GM18909 (cell line): ENCODE results near the gene KCNAB2.
"Not testable (repeated sequence)": the region's sequence is repeated elsewhere in the genome, so short reads cannot be mapped to it uniquely, and the experiment has no call there.

ENCODE experiments used
- ATAC-seq: cut with Tn5 transposase; IDR thresholded peaks from one replicate; pipeline ENCODE4 v1.9.1; 2021; ENCODE audit warnings: mild to moderate bottlenecking; ENCODE audit not compliant: unreplicated experiment, poor library complexity

The KCNAB2 gene

DNA sequence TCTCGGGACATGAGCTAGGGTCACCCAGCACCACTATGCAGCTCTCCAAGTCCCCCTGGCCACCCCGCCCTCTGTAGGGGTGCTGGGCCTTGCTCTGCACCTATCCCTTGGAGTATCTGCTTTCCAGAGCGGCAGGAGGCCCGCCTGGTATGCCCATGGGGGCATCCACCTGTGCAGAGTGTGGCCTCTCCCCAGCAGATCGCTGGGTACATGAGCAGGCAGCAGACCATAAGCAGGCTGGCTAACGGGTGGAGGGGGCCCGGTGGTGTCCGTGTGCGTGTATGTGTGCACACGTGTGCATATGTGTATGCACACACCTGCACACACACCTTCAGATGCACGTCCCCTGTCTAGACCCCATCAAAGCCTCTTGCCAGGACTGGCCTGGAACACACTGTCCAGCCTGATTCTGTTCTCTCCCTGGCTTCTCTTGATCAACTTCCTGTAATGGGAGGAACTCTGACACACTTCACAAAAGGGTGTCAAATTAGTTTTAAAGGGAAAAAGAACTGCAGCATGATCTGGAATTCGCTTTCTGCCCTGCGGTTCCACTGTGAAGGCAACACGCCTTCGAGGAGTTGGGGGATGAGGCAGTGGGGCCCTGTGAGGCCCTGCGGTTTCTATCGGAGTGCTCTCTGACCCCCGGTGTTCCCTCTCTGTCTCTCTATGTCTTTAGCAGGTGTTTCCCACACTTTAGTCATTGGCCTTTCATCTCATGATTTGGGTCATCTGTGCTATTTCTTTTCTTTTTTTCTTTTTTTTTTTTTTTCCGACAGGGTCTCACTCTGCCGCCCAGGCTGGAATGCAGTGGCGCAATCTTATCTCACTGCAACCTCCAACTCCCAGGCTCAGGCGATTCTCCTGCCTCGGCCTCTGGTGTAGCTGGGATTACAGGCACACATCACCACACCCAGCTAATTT is 36.3 kb upstream of the KCNAB2 start:
- ATAC-seq = no peak

DNA sequence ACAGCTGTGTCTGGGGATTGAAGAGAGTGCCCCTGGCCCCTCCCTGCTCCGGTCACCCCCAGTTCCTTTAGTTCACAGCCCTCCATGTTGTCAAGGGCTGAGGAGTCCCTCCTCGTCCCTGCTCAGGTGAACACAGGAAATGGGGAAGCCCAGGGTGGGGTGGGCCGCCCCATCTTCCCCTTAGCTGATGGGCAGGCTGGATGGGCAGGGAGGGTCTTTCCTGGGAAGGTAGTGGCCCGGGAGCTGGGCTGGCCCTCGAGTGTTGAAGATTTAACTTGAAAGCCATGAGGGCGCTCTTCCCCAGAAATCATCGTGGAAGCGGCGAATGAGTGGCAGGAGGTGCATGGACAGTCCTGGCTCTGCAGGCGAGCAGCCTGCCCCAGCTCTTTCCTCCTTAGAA is 35.1 kb upstream of the KCNAB2 start:
- no peak for ATAC-seq

DNA sequence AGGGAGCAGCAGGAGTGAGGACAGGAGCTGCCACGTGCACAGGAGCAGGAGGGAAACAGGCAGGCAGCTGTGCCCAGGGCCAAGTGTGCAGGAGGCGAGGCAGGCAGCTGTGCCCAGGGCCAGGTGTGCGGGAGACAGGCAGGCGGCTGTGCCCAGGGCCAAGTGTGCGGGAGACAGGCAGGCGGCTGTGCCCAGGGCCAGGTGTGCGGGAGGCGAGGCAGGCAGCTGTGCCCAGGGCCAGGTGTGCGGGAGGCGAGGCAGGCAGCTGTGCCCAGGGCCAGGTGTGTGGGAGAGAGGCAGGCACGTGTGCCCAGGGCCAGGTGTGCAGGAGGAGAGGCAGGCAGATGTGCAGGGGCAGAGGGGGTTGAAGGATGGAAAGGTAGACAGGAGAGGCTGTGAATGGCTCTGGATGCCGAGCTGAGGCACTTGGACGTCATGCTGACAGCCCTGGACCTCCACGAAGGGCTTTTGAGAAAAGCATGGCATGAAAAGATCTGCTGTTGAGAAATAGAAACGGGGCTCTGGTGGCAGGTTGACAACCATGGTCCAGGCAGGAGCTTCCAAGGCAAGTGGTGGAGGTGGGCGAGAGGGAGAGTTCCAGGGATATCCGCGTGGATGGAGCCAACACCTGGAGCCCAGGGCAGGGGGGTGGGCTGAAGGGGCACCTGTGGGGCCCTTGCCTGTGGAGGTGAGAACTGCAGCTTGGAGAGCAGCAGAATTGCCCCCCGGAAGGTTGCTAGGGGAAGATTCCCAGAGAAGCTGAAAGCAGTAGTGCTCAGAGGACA is 34.3 kb upstream of the KCNAB2 start:
- ATAC-seq = no peak

DNA sequence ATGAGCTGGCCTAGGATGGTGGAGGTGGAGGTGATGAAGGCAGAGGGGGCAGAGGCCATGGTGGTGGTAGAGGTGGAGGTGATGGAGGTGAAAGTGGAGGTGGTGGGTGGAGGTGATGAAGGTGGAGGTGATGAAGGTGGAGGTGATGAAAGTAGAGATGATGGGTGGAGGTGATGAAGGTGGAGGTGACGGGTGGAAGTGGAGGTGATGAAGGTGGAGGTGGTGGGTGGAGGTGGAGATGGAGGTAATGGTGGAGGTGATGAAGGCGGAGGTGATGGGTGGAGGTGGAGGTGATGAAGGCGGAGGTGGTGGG is 33.8 kb upstream of the KCNAB2 start:
- no peak for ATAC-seq

DNA sequence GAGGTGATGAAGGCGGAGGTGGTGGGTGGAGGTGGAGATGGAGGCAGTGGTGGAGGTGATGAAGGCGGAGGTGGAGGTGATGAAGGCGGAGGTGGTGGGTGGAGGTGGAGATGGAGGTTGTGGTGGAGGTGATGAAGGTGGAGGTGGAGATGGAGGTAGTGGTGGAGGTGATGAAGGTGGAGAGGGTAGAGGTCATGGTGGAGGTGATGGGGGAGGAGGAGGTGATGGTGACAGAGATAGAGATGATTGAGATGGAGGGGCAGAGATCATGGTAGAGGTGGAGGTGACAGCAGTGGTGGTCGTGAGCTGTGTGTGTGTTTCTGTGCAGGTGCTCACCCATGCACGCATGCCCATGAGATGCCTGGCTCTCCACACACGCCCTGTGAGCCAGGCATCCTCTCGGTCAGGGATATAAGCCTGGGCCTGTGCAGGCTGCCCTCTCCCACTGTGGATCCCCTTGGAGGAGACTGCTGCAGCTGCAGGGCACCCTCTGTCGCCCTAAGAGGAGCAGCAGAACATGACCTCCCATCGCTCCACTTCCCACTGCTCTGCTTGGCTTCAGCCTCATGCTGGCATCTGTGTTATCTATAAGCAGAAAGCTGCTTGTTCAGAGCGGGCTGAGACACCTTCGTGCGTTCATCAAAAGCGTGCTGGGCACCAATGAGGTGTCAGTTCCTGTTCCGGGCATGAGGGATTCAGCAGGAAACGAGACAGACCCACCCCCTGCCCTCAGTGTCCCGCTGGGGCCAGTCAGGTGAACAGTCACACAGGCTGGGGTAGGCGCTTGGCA is 33.0 kb upstream of the KCNAB2 start:
- no peak for ATAC-seq

DNA sequence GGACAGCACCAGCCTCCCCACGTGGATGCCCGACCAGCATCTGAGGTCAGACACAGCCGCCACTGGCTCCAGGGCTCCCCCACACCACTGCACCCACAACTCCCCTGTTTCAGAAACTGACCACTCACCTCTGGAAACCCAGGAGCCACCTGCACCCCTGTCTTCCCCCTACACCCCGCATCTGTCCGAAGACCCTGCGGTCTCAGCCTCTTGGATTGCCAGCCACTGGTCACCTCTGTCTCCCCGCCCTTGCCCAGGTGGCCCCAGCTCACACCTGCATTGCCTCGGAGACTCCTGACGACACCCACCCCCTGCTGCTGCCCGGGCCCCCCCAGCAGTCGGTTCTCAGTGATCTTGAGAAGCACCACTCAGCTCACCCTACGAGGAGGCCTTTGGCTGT is 32.2 kb upstream of the KCNAB2 start:
- no peak for ATAC-seq

DNA sequence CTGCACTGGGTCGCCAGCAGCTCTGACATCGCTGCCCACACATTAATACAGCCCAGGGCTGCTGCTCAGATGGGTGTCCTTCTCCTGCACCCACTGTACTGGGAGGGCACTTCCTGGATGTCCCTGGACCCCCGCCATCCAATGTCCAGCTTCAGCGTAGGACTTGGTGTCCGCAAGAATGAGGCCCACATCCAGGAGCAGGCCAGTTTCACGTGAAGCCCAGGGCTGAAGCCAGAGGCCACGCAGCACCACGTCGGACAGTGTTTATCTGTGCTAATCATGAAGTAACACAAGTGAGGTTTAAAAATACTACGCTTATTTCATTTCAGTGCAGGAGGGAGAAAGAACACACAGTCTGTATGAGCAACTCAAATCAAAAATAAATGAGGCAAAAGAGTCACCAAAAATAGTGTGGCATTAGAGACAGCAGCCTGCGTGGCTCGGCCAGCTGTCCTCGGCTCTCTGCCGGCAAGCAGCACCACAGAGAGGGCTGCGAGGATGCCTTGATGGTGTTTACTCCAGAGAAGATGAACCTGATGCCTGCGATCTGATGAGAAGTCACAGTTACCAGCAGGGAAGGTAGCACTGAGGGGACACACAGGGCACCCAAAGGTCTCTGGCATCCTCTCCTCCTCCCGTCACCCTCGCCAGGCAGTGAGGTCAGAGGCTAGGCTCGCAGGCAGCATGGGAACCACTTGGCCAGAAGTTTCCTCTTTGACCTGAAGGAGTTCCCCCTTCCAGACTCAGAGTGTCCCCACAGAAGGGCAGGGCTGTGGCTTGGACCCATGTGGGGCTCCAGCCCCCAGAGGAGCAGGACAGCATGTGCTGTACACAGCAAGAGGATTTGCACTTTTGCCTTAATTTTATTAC is 31.3 kb upstream of the KCNAB2 start:
- ATAC-seq = no peak

DNA sequence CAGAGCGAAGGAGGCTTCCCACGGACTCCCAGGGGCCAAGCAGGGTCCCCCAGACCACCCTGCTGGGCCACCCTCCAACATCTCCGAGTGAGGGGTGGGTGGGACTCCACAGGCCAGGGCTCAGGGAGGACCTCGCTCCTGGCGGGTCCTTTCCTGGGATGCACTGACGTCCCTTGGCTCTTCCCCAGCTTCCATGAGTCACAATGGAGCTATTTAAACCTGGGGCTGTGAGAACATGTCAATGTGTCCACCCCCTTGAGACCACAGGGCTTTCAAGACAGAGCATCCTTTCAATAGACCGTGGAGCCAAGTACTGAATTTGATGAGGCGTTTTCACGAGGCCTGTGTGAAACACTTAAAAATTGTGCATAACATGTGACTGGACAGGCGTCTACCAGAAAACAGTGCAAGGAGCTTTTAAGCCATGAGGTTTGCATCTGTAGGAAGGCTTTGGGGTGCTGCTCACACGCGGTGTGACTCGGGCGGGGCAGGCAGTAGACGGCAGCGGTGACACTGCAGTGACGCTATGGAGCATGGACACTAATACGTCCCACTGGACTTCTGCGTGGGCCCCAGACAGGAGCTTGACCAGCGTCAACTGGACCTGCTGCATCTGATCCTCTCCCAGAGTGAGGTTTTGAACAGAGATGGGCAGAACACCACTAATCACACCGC is 29.4 kb upstream of the KCNAB2 start:
- no peak for ATAC-seq

DNA sequence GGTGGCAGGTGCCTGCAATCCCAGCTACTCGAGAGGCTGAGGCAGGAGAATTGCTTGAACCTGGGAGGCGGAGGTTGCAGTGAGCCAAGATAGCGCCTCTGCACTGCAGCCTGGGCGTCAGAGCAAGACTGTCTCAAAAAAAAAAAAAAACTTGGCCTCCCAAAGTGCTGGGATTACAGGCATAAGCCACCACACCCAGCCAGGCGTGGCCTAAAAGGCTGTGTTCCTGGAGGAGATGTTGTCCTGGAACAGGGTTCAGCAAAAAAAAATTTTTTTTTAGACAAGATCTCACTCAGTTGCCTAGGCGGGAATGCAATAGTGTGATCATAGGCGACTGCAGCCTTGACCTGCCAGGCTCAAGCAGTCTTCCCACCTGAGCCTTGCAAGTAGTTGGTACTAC is 28.0 kb upstream of the KCNAB2 start:
- not testable (repeated sequence) for ATAC-seq

DNA sequence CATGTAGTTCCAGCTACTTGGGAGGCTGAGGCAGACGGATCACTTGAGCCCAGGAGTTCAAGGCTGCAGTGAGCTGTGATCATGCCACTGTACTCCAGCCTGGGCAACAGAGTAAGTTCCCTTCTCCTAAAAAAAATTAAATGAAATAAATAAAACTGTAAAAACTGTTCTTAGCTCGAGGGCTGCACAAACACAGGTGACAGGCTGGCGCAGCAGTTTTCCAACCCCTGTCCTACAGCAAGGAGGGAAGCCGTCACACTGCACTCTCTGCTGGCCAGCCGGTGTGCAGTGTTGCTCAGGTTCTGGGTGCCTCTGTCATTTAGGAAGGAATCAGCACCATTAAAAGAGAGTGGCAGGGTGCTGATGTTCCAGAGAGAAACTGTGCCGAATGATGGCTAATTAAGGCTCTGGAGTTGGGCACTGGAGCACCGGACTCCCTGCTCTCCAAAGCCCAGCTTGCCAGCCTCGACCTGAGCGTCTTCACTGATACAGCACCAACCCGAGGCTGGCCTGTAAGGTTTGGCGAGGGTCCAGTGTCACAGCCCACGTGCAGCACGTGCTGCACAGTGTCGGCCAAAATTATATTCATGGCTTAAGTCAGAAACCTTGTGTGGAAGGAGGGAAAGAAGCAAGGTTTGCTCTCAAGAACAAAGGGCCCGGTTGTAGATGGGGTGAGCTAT is 26.4 kb upstream of the KCNAB2 start:
- no peak for ATAC-seq

DNA sequence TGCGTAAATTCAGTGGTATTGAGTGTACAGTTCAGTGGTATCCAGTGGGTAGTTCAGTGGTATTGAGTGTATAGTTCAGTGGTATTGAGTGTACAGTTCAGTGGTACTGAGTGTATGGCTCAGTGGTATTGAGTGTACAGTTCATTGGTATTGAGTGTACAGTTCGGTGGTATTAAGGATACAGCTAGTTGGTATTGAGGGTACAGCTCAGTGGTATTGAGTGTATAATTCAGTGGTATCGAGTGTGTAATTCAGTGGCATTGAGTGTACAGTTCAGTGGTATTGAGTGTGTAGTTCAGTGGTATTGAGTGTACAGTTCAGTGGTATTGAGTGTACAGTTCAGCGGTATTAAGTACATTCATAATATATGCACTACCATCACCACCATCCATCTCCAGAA is 23.5 kb upstream of the KCNAB2 start:
- ATAC-seq = no peak

DNA sequence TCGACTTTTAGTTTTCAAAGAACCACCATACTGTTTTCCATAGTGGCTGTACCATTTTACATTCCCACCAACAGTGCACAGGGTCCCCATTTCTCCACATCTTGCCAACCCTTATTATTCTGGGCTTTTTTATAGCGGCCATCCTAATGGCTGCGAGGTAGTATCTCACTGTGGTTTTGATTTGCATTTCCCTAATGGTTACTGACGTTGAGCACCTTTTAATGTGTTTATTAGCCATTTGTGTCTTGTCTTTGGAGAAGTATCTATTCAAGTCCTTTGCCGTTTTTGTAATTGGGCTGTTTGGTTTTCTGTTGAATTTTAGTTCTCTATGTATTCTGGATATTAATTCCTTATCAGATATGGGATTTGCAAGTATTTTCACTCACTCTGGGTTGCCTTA is 22.3 kb upstream of the KCNAB2 start:
- ATAC-seq = no peak

DNA sequence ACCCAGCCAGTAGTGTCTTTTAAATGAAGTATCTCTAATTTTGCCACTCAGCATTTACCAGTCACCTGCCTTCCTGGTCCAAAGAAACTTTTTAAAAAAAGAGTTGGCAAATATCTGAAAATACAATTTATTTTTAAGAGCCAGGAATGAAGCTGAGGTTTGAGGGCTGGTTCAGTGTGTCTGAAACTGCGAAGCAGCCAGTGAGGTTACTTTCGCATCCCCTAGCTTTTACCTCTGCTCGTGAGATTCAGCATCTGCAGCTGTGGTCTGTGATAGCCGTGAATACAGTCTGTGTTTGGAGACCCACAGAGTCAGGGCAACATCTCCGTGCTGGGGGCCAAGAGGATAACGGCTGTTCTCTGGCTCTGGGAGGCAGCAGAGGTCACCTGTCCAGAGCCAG is 21.3 kb upstream of the KCNAB2 start:
- no peak for ATAC-seq

DNA sequence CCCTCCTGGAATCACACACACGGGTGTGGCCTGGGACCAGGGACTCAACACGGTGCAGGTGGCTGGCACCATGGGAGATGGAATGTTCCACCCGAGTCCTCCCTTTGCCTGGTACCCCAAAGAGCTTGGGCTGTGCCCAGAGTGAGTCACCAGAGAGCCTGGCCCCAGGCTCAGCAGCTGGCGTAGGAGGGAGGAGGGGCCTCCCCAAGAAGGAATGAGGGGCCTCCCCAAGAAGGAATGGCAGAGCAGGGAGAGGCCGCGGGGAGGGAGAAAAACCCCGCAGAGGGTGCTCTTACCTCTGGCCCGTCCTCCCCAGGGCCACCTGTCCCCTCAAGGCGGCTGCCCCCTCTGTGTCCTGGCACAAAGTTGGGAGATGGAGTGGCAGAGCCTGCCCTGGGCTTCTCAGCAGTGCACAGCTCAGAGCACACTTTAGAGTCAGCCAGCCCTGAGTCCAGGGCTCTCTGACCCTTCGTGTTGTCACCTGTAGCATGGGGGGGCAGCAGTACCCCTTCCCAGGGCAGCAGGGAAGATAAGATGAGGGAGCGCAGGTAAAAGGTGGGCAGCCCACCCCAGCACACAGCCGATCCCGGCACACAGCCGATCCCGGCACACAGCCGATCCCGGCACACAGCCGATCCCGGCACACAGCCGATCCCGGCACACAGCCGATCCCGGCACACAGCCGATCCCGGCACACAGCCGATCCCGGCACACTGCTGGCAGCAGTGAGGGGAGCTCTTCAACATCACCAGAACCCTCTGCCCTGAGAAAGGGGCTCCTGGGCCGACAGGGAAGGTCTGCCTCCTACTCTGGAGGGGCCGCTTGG is 20.2 kb upstream of the KCNAB2 start:
- no peak for ATAC-seq

DNA sequence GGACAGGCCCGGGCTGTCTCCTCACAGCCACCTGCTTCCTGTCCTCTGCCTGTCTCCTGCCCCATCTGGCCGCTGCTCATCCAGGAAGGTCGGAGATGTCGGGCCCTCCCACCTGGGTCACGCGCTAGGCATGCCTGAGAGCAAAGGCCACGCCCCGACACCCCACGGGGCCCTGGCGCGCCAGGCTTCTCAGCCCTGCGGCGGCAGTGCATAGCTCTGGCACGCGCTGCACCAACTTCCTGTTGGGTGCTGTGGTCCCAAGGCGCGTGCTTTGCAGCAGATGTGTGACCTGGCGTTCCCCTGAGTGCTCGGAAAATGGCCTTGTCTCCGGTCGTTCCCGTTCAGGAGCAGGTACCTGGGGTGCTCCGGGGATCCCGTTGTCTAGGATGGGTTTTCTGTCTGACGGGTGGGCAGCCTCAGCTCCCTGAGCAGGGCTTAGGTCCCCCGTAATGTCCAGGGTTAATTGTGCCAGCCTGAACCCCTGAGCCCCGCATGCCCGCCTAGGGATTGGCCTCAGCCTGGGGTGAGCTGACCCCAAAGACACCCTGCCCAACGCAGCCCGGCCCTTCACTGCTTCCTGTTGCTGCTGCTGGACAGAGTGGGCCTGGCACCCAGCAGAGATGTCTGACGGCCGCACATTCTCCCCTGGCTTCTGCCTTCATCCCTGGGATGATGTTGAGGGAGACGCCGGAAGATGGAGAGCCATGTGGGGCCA is 19.4 kb upstream of the KCNAB2 start:
- ATAC-seq = peak; percentile 80

DNA sequence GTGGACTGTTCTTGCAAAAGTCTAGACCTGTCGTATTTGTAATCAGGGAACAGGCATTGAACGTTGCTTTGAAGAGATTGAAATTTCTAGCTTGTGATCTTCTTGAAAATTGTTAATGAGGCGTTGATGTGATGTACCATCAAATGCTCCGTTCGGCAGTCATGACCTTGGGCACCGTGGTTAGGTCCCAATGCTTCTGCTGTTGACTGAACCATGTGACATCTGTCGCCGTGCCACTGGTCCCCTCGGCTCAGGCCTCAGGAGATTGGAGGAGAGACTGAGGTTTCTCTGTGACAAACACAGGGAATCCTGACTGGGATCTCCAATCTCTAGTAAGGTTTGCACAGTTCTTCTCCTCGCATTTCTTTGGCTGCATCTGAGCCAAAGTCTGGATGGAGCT is 18.1 kb upstream of the KCNAB2 start:
- no peak for ATAC-seq

DNA sequence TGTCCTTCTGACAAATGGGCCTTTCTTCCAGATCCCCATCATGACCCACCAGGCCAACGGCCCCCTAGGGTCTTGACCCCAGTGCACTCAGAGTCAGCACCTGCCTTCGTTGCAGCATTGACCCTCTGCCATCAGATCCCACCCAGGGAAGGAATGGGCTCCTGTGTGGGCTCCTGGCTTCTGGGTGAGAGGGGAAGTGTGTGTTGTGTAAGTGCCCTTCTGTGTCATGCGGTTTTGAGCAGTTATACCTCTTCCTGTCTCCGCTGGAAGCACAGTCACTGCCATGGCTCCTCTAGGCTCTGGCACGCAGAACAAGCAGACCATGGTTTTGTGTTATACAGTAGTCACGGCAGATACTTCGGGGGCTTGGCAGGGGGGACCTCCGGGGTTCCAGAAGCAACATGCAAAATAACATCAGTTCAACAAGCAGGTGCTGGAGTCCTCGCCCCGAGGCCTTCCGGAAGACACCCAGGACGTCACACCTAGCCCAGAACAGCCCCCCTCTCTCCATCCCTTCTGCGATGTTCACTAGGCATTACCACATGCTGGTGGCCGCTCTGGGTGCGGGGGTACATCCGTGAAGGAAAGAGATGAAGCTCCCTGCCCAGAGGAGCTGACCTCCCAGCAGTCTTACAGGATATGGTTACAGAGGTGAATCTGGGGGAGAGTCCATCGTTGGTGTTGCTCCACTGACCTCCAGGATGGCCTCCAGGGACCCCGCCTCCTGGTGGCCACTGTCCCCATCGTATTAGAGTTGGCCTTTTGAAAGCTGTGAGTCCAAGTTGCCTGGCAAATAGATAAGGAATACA is 17.4 kb upstream of the KCNAB2 start:
- peak; percentile 36 for ATAC-seq
